OCI-LY7 (cell line): ENCODE results near the gene CFAP77.

Experiments
- CTCF ChIP-seq: fragments of 200-600 bp; sonication (generic); conservative IDR thresholded peaks from 2 replicates; pipeline ENCODE4 v1.5.1; 2014; ENCODE audit warnings: mild to moderate bottlenecking, antibody characterized with exemption, low read length, moderate library complexity, mixed read lengths
- EZH2phosphoT487 ChIP-seq: fragments of 200-600 bp; sonication (generic); IDR thresholded peaks from 2 replicates; pipeline ENCODE4 v1.6.1; 2018; ENCODE audit warnings: low read depth, borderline replicate concordance, mild to moderate bottlenecking, mixed run types, antibody characterized with exemption, low read length, moderate library complexity, mixed read lengths

- TF ChIP-seq CTCF (no peak), EZH2phosphoT487 (no peak)
Measured at GRCh38 chr9:132588098-132588497, 178.1 kb downstream of the CFAP77 start.
